Colonic mucosa (tissue), 4 donors: ENCODE measurements around the gene ESD. TPM values are rescaled to one million over a fixed set of nuclear protein-coding genes. Genes with fewer than 3 reads are reported as not detected.

Source experiments
- DNase-seq: peaks from one replicate; pipeline ENCODE4 v3.0.0-alpha.2; 2020
- H3K27ac ChIP-seq: fragments of 200-600 bp; one replicate; pipeline ENCODE4 v1.8.0; 2021
- H3K27me3 ChIP-seq: fragments of 200-600 bp; one replicate; pipeline ENCODE4 v1.8.0; 2021
- H3K36me3 ChIP-seq: fragments of 200-600 bp; one replicate; pipeline ENCODE4 v1.8.0; 2021
- H3K4me1 ChIP-seq: fragments of 200-600 bp; one replicate; pipeline ENCODE4 v1.8.0; 2021; ENCODE audit warnings: mild to moderate bottlenecking
- H3K4me3 ChIP-seq: fragments of 200-600 bp; one replicate; pipeline ENCODE4 v1.8.0; 2021
- H3K9ac ChIP-seq, 2 donors: one replicate each; pipeline ENCODE4 v1.7.0; 2013; ENCODE audit warnings: control low read depth in 2 of 2, low read depth in 2 of 2, low read length in 2 of 2
- H3K9me3 ChIP-seq: fragments of 200-600 bp; one replicate; pipeline ENCODE4 v1.8.0; 2021
- intact Hi-C: fragments of 100-400 bp; cut with DNase I; formaldehyde crosslinking; loops from one replicate; pipeline ENCODE4 v1.14.1; 2022
- total RNA-seq, 2 donors: library from RNA; stranded (reverse); fragmentation: NEBNext Ultra II Directional in 1 of 2; extraction: Animal tissue kit (Norgen Biotek cat#: 25700) in 1 of 2; gene quantifications; one replicate each; pipeline ENCODE4 v1.2.1, GENCODE V29; 2021
- TF ChIP-seq, protein P1 (sequence below): fragments of 200-600 bp; IDR thresholded peaks from one replicate; pipeline ENCODE4 v1.8.0; 2022; ENCODE audit warnings: antibody characterized with exemption, mild to moderate bottlenecking
- donor health status: healthy.
- donor health status: DM: no; HTN: no; CAD: no.
- donor health status: DM: no; HTN: no; CAD: no.

Gene ESD
- total RNA-seq, 2 donors from 2014 or later: 100 to 122 TPM

DNA sequence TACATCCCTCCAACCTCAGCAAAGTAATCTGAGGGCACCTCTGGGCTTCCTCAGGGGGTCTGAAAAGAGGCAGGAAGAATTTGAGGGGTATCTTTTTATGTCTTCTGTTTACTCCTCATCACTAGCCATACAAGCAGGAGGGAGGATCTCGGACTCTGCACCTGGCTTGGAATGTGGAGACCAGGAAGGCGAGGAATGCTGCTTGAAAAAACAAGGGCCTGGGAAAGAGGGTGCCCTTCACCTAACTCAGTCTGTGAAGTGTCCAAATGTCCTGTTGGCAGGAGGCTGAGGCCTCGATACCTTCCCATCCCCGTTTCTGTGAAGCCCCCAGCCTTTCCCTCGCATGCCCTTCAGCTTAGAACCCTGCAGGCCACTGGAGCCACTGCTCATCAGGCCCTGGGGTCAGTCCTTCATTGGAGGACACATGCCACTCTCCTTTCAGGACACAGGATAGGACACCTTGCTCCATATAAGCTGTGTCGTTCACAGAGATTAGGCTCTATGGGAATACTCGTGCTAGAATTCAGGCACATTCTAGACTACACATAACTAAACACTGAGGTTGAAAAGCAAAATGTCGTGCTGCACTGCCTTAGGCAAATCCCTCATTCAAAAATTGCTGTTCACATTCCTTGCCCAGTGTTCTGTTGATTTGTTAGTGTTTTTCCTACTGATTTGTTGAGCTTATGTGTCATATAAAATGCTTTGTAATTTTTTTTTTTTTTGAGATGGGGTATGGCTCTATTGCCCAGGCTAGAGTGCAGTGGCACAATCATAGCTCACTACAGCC lies 49.7 kb downstream of the ESD start:
- TF ChIP-seq, protein P1, sequence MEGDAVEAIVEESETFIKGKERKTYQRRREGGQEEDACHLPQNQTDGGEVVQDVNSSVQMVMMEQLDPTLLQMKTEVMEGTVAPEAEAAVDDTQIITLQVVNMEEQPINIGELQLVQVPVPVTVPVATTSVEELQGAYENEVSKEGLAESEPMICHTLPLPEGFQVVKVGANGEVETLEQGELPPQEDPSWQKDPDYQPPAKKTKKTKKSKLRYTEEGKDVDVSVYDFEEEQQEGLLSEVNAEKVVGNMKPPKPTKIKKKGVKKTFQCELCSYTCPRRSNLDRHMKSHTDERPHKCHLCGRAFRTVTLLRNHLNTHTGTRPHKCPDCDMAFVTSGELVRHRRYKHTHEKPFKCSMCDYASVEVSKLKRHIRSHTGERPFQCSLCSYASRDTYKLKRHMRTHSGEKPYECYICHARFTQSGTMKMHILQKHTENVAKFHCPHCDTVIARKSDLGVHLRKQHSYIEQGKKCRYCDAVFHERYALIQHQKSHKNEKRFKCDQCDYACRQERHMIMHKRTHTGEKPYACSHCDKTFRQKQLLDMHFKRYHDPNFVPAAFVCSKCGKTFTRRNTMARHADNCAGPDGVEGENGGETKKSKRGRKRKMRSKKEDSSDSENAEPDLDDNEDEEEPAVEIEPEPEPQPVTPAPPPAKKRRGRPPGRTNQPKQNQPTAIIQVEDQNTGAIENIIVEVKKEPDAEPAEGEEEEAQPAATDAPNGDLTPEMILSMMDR: no peak
- DNase-seq: no peak
- H3K4me3 ChIP-seq: no peak overlapping the region
- no peak overlapping the region for H3K9ac ChIP-seq
- intact Hi-C loops: no loop called here
- H3K4me1 ChIP-seq: no peaks in the 10 kb centered on the region
- H3K27me3 ChIP-seq: no peaks in the 10 kb centered on the region
- no peaks in the 10 kb centered on the region for H3K9me3 ChIP-seq
- H3K36me3 ChIP-seq: no peaks in the 10 kb centered on the region
- no peak overlapping the region for H3K27ac ChIP-seq

DNA sequence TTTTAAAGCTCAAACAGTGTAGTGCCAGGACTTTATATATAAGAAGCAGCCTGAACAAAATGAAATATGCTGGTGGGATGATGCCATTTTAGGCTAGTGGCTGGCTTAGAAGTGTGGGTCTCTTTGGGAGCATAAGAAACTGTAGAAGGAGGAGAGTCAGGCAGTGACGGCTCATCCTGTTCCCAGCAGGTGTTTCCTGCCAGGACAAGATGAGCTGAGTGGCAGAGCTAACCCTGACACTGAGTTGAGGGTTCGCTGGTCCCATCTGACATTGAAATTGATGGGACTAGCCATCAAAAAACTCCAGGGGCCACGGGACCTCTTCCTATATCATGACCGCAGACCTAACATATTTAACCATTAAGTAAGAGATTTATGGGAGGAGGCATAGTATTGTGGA lies 51.3 kb downstream of the ESD start:
- no peak overlapping the region for H3K4me3 ChIP-seq
- no peaks in the 10 kb centered on the region for H3K9me3 ChIP-seq
- intact Hi-C loops: no loop called here
- H3K27ac ChIP-seq: no peak overlapping the region
- H3K9ac ChIP-seq: no peak overlapping the region
- no peaks in the 10 kb centered on the region for H3K36me3 ChIP-seq
- DNase-seq: no peak
- no peaks in the 10 kb centered on the region for H3K27me3 ChIP-seq
- TF ChIP-seq, protein P1: no peak
- H3K4me1 ChIP-seq: no peaks in the 10 kb centered on the region

- no peaks in the 10 kb centered on the region for H3K27me3 ChIP-seq
- intact Hi-C loops: no loop called here
- H3K27ac ChIP-seq: no peak overlapping the region
- H3K36me3 ChIP-seq: no peaks in the 10 kb centered on the region
- no peak for DNase-seq
- TF ChIP-seq, protein P1: no peak
- H3K4me3 ChIP-seq: no peak overlapping the region
- no peaks in the 10 kb centered on the region for H3K9me3 ChIP-seq
- no peak overlapping the region for H3K9ac ChIP-seq
- H3K4me1 ChIP-seq: no peaks in the 10 kb centered on the region
Measured at GRCh38 chr13:46745062-46745461, 51.9 kb downstream of the ESD start.

GRCh38 chr13:46743191-46743590 lies 53.8 kb downstream of the ESD start:
- TF ChIP-seq, protein P1: no peak

GRCh38 chr13:46739447-46740098 lies 57.4 kb downstream of the ESD start:
- DNase-seq: no peak
- TF ChIP-seq, protein P1: no peak
- Histone ChIP-seq H3K36me3 (no peaks in the 10 kb centered on the region), H3K9me3 (no peaks in the 10 kb centered on the region), H3K9ac (no peak overlapping the region), H3K27me3 (no peaks in the 10 kb centered on the region), H3K27ac (no peak overlapping the region), H3K4me3 (no peak overlapping the region), H3K4me1 (no peaks in the 10 kb centered on the region)
- intact Hi-C loops: no loop called here

More at GRCh38 chr13:46743191-46743590, 53.8 kb downstream of the ESD start:
- H3K4me3 ChIP-seq: no peak overlapping the region
- no peaks in the 10 kb centered on the region for H3K9me3 ChIP-seq
- H3K4me1 ChIP-seq: no peaks in the 10 kb centered on the region
- no peak overlapping the region for H3K9ac ChIP-seq
- no peaks in the 10 kb centered on the region for H3K27me3 ChIP-seq
- H3K36me3 ChIP-seq: no peaks in the 10 kb centered on the region
- DNase-seq: no peak
- intact Hi-C loops: no loop called here
- H3K27ac ChIP-seq: no peak overlapping the region
